ENCODE results near the gene SLX4.

SLX4 gene

DNA sequence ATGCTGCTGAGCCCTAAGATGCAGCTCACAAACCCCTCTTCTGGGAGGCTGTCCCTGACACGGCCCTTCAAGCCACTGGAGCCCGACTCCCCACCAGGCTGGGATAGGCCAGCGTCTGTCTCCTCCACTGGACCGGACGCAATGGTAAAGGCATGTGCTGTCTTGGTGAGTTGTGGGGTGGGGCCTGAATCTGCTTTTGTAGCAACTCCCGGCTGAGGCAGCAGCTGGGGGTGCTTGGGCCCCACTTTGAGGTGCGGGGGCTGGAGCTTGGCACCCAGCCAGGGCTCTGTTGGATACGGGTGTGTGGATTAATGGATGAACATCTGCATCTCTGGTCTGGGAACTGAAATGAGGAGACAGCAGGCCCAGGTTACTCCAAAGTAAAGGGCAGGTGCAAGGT lies 30.7 kb downstream of the SLX4 start:
- DNase-seq (ENCODE audit: low read depth, low spot score): no peak

DNA sequence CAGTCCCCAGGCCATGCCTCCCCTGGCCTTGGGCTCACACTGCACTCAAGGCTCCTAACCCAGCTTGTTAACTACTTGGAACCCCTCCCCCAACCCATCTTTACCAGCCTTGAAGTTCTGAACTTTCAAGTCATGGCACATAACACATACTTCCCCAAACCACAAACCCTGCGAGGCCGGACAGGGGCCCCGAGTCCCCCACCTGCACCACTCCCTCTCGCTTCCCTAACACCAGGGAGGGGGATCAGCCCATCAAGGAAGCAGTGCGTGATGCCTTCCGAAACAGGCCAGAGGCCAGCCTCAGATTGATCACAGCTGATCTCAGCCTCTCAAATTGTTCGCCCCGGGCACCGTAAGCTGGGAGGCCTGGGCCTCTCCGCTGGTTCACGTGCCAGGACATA lies 31.2 kb downstream of the SLX4 start:
- no peak for DNase-seq (ENCODE audit: low read depth, low spot score)

DNA sequence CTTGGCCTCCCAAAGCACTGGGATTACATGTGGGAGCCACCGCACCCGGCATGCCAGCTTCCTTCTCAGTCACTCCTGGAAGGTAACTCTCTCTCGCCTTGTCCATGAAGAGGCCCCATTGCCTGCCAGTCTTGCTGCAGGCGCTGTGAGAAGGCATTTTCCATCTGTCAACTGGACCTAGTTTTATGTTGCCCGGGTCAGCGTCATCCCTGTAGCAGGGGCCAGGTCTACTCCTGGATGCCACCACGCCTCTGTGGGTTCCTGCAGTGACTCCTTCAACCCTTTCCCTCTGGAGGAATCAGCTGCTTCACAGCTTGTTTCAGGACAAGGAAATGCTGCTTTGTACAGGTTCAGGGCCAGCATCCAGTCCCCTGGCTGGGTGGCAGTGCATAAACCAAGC lies 31.6 kb downstream of the SLX4 start:
- no peak for DNase-seq (ENCODE audit: low read depth, low spot score)

DNA sequence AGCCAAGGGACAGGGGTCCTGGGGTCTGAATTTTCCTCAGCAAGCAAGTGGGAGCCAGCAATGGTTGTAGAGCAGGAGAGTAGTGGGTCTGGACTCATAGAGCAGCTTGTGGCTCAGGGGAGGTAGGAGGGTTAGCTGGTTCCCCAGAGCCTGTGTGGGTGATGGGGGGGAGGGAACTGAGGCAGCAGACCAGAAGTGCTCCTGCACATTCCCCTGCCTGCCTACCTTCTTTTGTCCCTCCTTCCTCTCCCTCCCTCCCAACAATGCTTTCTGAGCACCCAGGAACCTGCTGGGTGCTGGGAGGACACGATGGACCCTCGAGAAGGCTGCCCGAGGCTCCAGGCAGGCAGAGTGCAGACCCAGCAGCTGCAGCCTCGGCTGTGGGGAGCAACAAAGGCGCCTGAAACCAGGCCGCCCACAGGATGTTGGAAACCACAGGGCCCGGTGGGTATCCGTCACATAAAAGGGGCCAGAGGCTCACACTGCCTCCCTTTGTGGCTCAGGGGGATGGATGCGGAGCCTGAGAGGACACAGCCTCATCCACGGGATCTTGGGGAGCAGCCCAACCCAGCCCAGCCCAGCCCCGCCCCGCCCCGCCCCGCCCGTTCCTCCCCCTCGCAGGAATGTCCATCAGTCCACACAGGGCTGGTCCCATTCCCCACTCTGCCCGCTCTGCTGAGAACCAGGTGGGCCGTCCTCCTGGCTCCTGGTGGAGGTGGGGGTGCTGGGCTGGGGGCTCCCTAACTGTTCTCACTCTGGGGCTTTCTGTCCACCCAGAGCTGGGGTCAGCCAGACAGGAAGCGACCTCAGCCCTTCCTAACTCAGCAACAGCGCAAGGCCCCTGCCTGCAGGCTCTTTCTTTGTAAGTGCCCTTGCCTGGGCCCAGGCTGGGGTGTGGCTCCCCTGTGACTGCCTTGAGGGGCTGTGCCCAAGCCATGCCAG lies 32.5 kb downstream of the SLX4 start:
- DNase-seq (ENCODE audit: low read depth, low spot score): no peak

DNA sequence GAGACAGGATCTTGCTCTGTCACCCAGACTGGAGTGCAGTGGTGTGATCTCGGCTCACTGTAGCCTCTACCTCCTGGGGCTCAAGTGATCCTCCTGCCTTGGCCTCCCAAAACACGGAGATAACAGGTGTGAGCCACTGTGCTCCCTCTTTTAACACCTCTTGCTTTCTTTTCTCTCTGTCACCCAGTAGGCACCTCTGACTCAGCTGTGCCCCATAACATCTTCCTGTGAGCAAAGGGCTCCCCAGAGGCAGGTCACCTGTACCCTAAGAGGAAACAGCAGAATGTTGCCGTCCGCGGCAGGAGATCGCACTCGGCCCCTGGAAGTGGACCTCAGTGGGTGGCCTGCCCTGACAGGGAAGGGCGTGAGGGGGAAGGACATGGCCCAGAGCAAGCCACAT lies 33.3 kb downstream of the SLX4 start:
- no peak for DNase-seq (ENCODE audit: low read depth, low spot score)

DNA sequence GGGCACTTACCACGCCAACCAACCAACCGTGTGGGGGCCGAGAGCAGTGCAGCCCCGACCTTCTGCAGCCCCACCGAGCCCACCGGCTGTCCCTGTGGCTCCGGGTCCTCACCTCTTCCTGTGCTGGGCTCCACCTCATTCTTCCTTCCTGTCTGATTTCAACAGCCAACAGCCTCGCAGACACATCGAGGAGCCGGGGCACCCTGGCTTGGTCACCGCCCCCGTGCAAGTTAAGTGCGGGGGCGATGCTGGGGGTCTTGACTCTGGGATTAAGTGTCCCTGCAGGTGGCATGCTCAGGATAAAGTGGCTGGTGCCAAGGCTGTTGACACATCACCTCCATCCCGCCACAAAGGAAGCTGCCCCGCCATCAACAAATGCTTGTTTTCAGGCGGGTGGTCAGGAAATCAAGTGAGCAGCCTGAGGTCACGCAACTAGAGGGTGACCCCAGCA lies 34.1 kb downstream of the SLX4 start, which contains the start of gene NLRC3:
Gene NLRC3 (minus strand): TSS at position 102 of the 451 bp plus-strand sequence. CDS start 12,367 bp downstream, outside the sequence.
- DNase-seq (ENCODE audit: low read depth, low spot score): no peak

DNA sequence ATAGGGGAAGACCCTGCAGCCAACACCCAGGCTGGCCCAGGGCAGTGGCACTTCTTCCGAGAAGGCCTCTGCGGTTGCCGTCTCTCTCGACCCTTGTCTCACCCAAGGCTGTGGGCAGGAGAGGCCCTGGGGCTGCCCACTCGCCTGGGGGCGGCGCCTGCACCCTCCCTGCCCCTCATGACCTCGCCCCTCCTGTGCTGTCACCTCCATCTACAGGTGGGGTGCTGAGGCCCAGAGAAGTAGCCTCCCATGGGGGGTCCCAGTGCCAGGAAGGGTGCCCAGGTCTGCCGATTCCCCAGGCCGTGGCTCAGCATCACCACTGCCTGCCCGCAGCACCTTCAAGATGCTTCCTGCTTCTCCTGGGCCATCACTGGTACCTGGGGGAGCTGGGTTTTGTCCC lies 35.2 kb downstream of the SLX4 start:
- no peak for DNase-seq (ENCODE audit: low read depth, low spot score)

DNA sequence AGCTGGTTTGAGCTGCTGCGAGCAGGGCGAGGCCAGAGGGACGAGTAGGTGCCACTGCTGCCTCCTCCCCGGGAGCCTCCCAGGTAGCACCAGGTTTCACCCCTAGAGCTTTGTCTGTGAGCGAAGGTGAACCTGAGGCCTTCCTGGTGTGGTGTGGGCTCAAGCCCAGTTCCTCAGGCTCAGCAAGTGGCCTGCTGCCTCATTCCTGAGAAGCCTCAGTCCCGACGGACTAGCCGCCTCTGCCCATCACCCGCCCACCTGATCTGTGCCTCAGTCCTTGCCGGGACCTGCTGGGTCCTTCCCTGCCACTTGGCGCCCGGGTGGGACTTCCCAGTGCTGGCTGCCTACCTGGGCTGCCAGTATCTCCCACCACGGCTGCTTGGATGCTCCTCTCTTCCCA lies 35.9 kb downstream of the SLX4 start:
- no peak for DNase-seq (ENCODE audit: low read depth, low spot score)

DNA sequence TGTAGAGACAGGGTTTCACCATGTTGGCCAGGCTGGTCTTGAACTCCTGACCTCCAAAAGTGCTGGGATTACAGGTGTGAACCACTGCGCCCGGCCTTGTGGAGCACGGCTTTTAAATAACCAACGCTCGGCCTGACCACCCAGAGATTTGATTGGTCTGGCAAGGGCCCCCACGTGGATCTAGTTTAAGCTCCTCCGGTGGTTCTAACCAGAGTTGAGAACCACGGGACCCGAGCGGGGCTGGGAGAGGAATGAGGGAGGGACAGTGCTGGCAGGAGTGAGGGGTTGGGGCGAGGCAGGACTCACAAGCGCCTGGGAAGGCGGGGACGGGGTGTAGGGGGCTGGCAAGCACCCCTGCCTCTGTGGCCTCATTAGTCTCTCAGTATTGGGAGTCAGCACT lies 37.2 kb downstream of the SLX4 start:
- no peak for DNase-seq (ENCODE audit: low read depth, low spot score)

DNA sequence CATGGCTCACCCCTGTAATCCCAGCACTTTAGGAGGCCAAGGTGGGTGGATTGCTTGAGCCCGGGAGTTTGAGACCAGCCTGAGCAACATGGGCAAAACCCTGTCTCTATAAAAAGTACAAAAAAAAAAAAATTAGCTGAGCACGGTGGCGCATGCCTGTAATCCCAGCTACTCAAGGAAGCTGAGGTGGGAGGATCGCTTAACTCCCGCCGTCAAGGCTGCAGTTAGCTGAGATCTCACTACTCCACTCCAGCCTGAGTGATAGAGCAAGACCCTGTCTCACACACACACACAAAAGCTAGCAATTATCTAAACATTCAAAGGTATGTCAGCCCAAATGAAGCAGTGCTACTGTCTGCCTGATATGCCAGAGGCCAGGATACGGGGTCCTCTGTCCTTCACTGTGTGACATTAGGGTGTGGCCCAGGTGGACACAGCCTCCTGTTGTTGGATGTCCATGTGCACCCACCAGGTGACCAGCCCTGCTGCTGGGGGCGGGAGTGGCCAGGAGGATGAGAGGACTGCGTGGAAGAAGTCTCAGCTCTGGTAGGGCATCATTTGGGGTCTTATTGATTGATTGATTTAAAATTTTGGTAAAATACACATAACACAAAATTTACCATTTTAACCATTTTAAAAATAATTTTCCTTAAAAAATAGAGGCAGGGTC lies 38.1 kb downstream of the SLX4 start:
- DNase-seq (ENCODE audit: low read depth, low spot score): no peak

DNA sequence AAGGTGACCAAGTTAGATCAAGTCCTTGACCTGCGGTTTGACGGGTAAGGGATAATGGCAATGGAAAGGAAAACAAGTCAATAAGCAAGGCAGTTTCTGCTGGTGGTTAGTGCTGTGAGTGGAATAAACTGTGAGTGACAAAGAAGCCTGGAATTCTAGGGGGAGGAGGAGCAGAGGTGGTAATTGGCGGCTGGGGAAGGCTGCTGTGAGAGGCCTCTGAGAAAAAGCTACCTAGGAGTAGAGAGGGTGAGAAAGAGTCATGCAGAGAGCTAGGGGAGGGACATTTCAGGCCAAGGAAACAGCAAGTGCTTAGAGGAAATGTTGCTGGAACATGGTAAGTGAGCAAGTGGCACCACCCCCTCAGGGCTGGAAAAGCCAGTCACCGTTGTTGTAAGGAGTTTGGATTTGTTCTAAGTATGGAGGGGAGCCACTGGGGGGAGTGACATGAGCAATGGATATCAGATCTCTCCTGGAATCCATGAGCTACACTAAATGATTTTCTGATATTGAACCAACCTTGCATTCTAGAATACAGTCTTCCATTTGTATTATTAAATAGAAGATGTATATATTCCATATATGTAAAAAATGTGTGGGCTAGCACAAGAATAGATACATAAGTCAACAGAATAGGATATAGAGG lies 40.9 kb downstream of the SLX4 start:
- peak; percentile 47 for DNase-seq (ENCODE audit: low read depth, low spot score)

DNA sequence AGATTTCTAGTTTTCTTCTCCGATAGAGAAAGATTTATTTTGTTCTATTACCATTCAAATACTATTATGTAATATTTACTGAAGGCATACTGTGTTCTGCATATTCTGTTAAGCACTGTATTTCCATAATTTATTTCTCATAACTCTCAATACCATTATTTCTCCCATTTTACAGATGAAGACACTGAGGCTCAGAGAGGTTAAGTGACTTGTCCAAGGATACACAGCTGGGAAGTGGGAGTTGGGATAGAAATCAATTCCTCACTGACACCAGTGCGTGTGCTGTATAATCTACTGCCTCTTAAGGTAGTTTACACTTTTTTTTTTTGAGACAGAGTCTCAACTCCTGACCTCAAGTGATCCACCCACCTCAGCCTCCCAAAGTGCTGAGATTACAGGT lies 41.6 kb downstream of the SLX4 start:
- DNase-seq (ENCODE audit: low read depth, low spot score): no peak

DNA sequence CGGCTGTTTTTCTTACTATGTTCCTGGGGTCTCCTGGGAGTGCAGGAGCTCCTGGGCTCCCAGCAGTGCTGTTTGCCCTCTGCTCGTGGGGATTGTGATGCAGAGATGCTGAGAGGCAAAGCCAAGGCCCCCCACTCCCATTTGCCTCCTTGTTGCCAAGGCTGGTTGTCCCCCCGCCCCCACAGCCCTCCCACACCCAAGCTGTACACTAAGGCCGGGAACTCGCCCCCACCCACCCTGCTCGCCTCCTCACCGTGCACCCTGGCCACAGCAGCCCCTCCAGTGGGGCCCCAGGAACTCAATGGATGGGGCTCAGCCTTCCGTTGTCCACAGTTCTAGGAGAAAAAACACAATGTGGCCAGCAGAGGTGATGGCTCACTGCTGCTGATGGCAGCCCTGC lies 44.4 kb downstream of the SLX4 start:
- no peak for DNase-seq (ENCODE audit: low read depth, low spot score)

DNA sequence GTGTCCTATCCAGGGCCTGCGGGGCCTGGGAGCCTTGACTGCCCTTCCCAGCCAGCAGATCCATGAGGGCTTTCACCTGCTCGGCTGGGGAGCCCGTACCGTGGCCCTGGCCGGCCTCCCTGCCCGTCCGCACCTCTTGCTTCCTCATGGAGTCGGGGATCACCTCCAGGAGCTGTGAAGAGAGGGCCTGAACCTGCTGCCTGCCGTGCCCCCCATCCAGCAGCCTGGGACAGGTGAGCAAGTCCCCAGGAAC lies 46.6 kb downstream of the SLX4 start:
- DNase-seq (ENCODE audit: low read depth, low spot score): no peak

DNA sequence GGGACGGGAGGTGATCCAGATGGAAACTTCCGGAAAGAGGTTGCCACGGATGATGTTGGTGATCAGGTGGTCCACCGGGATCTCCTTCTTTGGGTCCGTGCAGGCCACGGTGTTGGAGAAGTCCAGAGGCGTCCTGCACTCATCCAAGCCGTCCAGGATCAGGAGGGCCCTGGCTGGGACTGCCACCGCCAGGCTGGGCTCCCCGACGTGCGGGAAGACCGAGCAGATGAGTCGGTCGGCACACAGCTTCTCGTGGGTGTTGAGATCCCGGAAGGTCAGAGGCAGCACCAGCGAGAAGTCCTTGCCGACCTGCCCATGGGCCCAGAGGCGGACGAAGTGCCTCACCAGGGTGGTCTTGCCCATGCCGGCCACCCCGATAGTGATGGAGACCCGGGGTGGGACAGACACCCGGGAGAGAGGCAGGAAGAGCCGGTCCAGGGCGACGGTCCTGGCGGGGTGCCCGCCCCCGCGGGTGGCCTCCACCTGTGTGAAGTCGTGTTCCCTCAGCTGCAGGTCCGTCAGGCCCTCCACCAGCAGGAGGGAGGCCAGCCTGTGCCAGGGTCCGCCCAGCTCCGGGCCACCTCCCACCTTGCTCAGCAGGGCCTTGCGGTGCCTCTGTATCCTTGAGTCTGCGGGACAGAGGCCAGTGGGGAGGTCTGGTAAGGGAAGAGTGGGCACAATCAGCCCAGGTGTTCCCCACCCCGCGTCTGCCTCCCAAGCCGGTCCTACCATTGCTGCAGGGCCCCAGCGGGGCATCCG lies 47.1 kb downstream of the SLX4 start:
- no peak for DNase-seq (ENCODE audit: low read depth, low spot score)

DNA sequence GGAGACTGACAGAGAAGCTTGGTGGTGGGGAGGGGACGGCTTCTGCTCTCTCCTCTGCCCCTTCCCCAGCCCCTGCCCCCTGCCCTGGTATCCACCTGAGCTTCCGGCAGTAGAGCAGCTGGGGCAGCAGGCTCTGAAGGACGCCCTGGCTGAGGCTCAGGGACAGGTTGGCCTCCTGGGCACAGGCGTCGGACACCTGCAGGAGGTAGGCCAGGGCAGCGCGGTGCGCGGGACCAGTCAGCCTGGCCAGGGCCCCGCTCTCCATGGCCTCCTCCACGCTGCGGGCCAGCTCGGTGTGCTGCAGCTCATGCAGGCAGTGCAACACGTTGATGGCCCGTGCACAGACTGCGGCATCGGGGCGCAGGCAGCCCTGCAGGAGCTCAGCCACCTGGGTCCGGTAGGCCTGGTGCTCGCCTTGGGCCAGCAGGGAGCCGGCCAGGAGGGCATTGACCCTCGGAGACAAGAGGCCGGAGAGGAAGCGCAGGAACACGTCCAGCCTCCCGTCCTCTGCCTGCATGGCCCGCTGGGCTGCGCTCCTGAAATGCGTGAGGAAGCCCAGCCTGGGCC lies 48.4 kb downstream of the SLX4 start:
- DNase-seq (ENCODE audit: low read depth, low spot score): no peak

DNA sequence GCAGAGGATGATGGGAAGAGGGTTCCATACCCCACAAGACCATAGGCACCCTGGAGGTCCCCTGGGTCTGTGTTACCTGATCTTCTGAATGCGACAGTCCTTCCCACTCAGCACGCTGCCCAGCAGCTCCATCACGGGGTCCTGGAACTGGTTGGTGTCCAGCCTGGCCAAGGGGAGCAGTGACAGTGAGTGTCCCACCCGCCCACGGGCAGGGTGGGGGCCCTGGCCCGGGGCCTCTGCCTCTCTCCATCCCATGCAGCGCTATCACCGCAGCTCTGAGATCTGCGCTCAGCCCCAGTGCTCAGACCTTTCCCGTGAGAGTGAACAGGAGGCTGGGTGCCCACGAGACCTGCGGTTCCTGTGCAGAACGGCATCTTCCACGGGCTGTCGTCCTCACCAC lies 49.8 kb downstream of the SLX4 start:
- no peak for DNase-seq (ENCODE audit: low read depth, low spot score)

DNA sequence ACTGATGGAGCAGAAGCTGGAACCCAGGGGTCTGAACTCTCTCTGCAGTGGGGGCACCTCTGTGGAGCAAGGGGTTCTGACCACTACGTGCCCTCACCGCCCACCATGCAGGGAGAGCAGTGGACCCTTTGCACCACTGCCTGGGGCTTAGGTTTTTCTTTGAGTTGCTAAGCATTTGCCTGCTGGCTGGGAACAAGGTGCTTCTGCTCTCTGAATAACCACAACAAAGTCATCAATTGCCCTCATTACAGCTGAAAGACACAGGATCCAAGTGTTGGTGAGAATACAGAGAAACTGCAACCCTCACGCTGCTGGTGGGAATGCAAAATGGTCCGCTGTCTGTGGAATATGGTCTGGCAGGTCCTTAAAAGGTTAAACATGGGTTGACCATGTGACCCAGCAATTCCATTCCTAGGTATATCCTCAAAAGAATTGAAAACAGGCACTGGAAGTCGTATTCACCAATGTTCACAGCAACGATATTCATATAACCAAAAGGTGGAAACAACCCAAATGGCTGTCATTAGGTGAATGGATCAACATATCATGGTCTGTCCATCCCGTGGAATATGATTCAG lies 57.0 kb downstream of the SLX4 start:
- DNase-seq (ENCODE audit: low read depth, low spot score): peak; percentile 45

DNA sequence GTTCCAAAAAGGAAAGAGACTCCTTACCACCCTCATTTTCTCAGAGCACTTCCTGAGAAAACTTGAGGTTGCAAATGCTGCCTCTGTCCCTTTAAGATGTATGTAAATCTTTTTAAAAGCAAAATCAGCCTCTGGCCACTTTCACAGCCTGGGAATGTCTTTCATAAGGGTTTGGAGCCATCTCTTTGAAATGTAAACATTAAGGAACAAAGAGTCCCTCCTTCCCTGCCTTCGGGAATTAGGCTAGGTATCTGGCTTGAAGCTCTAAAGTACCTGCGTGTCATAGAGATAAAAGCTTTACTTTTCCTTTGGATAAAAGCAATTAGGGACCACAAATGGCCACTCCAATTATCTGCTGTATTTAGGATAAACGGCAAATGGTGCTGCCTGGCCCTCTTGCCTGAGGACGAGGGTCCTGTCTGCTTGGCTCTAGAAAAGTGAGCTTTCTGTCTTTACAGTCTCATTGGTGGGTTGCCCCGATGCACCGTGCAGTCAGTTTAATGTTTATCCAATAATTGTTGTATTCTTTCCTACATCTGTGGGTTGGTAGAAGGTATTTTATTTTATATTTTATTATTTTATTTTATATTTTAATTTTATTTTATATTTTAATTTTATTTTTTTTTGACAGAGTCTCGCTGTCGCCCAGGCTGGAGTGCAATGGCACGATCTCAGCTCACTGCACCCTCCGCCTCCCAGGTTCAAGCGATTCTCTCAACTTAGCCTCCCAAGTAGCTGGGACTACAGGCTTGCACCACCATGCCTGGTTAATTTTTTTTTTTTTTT lies 58.1 kb downstream of the SLX4 start:
- DNase-seq (ENCODE audit: low read depth, low spot score): peak; percentile 77

All from iPS DF 19.7 (cell line).